ENCODE results near the gene USP25.

The USP25 gene

DNA sequence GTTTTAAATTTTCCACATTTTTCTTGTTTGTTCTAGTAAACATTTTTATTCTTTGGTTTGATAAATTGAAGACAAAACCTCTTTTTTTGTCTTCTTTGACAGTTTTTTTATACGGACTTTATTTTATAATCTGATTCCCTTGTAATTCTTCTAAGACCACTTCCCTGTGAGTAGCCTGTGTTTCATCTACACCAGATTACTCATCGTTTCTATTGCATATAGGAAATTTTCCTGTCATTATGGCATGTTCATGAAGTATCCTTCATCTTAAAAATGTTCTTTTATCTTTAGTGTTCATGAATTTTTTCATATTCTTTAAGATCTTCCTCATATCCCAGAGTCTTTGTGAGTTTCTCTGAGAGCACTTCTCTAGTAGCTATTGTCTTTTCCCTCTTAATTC is 109.8 kb downstream of the USP25 start:
- Histone ChIP-seq H3K9me3 (ENCODE audit: control insufficient read depth, insufficient read depth, low read depth, low read length) (no peaks in the 10 kb centered on the region), H3K4me3 (ENCODE audit: low read depth, low read length) (no peak overlapping the region), H3K27ac (ENCODE audit: extremely low read depth, low read depth, low read length) (no peak overlapping the region), H3K4me1 (ENCODE audit: control insufficient read depth, insufficient read depth, low read length) (no peaks in the 10 kb centered on the region), H3K36me3 (ENCODE audit: control insufficient read depth in 2 of 2, insufficient read depth in 1 of 2, low read length in 2 of 2) (peaks cover 0 to 9% of the 10 kb centered on the region in 2 experiments; a peak in 2 of 3 replicates)
- ChIA-PET POLR2A (no interaction called here), CTCF (no interaction called here)
- no peak for TF ChIP-seq ZNF529 (tag by site-specific recombination; IDR thresholded peaks at IDR 0.05; ENCODE audit: insufficient replicate concordance)
- TF ChIP-seq, protein P1, sequence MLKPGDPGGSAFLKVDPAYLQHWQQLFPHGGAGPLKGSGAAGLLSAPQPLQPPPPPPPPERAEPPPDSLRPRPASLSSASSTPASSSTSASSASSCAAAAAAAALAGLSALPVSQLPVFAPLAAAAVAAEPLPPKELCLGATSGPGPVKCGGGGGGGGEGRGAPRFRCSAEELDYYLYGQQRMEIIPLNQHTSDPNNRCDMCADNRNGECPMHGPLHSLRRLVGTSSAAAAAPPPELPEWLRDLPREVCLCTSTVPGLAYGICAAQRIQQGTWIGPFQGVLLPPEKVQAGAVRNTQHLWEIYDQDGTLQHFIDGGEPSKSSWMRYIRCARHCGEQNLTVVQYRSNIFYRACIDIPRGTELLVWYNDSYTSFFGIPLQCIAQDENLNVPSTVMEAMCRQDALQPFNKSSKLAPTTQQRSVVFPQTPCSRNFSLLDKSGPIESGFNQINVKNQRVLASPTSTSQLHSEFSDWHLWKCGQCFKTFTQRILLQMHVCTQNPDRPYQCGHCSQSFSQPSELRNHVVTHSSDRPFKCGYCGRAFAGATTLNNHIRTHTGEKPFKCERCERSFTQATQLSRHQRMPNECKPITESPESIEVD (tag by site-specific recombination; IDR thresholded peaks at IDR 0.05), result no peak
- TF ChIP-seq, protein P2, sequence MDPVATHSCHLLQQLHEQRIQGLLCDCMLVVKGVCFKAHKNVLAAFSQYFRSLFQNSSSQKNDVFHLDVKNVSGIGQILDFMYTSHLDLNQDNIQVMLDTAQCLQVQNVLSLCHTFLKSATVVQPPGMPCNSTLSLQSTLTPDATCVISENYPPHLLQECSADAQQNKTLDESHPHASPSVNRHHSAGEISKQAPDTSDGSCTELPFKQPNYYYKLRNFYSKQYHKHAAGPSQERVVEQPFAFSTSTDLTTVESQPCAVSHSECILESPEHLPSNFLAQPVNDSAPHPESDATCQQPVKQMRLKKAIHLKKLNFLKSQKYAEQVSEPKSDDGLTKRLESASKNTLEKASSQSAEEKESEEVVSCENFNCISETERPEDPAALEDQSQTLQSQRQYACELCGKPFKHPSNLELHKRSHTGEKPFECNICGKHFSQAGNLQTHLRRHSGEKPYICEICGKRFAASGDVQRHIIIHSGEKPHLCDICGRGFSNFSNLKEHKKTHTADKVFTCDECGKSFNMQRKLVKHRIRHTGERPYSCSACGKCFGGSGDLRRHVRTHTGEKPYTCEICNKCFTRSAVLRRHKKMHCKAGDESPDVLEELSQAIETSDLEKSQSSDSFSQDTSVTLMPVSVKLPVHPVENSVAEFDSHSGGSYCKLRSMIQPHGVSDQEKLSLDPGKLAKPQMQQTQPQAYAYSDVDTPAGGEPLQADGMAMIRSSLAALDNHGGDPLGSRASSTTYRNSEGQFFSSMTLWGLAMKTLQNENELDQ (tag by site-specific recombination; IDR thresholded peaks at IDR 0.05; ENCODE audit: low read depth), result no peak

DNA sequence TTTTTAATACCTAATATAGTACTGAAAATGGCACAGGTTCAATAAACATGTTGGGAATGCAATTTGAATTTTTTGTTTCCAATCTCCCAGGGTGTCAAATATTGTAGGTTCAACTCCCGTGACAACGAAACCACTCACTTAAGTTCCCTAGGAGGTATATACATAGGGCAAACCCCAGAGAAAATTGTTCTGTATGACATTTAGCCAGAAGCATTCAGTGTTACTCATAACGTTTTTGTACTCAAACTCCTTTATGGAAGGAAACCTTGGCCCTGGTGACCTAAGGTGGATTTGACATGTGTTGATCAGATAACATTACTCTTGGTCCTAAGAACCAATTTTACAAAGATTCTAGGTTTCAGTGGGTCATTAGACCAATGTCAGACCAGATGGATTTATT is 110.6 kb downstream of the USP25 start:
- TF ChIP-seq ZNF341 (tag by site-specific recombination; IDR thresholded peaks at IDR 0.05; ENCODE audit: low read depth) (no peak), ZNF610 (tag by site-specific recombination; IDR thresholded peaks at IDR 0.05; ENCODE audit: borderline replicate concordance) (no peak), ZNF837 (tag by site-specific recombination; IDR thresholded peaks at IDR 0.05) (no peak), KLF10 (tag by site-specific recombination; IDR thresholded peaks at IDR 0.05) (no peak), ZSCAN16 (tag by site-specific recombination; IDR thresholded peaks at IDR 0.05) (no peak), ZBTB17 (tag by site-specific recombination; IDR thresholded peaks at IDR 0.05) (no peak), ZNF776 (tag by site-specific recombination; IDR thresholded peaks at IDR 0.05; ENCODE audit: borderline replicate concordance) (no peak), ZNF2 (tag by site-specific recombination; IDR thresholded peaks at IDR 0.05) (no peak), ZNF433 (tag by site-specific recombination; IDR thresholded peaks at IDR 0.05; ENCODE audit: low read depth) (no peak), ZNF654 (tag by site-specific recombination; IDR thresholded peaks at IDR 0.05; ENCODE audit: low read depth) (no peak), ZSCAN30 (tag by site-specific recombination; IDR thresholded peaks at IDR 0.05) (no peak), OSR2 (tag by site-specific recombination; IDR thresholded peaks at IDR 0.05) (no peak), ZNF548 (tag by site-specific recombination; IDR thresholded peaks at IDR 0.05) (no peak)
- TF ChIP-seq, protein P3, sequence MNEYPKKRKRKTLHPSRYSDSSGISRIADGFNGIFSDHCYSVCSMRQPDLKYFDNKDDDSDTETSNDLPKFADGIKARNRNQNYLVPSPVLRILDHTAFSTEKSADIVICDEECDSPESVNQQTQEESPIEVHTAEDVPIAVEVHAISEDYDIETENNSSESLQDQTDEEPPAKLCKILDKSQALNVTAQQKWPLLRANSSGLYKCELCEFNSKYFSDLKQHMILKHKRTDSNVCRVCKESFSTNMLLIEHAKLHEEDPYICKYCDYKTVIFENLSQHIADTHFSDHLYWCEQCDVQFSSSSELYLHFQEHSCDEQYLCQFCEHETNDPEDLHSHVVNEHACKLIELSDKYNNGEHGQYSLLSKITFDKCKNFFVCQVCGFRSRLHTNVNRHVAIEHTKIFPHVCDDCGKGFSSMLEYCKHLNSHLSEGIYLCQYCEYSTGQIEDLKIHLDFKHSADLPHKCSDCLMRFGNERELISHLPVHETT (tag by site-specific recombination; IDR thresholded peaks at IDR 0.05), result no peak
- TF ChIP-seq, protein P2 (tag by site-specific recombination; IDR thresholded peaks at IDR 0.05; ENCODE audit: low read depth), result no peak
- peaks cover 0 to 5% of the 10 kb centered on the region in 2 experiments; a peak in 2 of 3 replicates for H3K36me3 ChIP-seq (ENCODE audit: control insufficient read depth in 2 of 2, insufficient read depth in 1 of 2, low read length in 2 of 2)
- no peaks in the 10 kb centered on the region for H3K4me1 ChIP-seq (ENCODE audit: control insufficient read depth, insufficient read depth, low read length)
- H3K9me3 ChIP-seq (ENCODE audit: control insufficient read depth, insufficient read depth, low read depth, low read length), result no peaks in the 10 kb centered on the region
- no peak overlapping the region for H3K27ac ChIP-seq (ENCODE audit: extremely low read depth, low read depth, low read length)
- ChIA-PET CTCF (no interaction called here), POLR2A (no interaction called here)
- no peak overlapping the region for H3K4me3 ChIP-seq (ENCODE audit: low read depth, low read length)

Data from HEK293 (cell line).